Endometrial microvascular endothelial cells (primary cell): ENCODE measurements around the gene GEMIN5. TPM values are rescaled to one million over a fixed set of nuclear protein-coding genes. Genes with fewer than 3 reads are reported as not detected.

Experiments
- in situ Hi-C: cut with HindIII; loops from 2 replicates; pipeline ENCODE4 v1.10.0; 2017; ENCODE audit warnings: low sequenced_read_pairs, low pct_unique_long_range_greater_than_20kb; ENCODE audit errors: inconsistent ontology term
- total RNA-seq: library from RNA; depleted of rRNA; stranded (reverse); fragments of >200 nt; gene quantifications from one replicate; pipeline ENCODE4 v1.2.3, GENCODE V29; 2015; ENCODE audit errors: inconsistent ontology term

The GEMIN5 gene
- total RNA-seq, 1 donor from 2014 or later: 40.1 TPM

GRCh38 chr5:154896562-154897165 lies 41.3 kb downstream of the GEMIN5 start:
- in situ Hi-C loops: no loop called here

DNA sequence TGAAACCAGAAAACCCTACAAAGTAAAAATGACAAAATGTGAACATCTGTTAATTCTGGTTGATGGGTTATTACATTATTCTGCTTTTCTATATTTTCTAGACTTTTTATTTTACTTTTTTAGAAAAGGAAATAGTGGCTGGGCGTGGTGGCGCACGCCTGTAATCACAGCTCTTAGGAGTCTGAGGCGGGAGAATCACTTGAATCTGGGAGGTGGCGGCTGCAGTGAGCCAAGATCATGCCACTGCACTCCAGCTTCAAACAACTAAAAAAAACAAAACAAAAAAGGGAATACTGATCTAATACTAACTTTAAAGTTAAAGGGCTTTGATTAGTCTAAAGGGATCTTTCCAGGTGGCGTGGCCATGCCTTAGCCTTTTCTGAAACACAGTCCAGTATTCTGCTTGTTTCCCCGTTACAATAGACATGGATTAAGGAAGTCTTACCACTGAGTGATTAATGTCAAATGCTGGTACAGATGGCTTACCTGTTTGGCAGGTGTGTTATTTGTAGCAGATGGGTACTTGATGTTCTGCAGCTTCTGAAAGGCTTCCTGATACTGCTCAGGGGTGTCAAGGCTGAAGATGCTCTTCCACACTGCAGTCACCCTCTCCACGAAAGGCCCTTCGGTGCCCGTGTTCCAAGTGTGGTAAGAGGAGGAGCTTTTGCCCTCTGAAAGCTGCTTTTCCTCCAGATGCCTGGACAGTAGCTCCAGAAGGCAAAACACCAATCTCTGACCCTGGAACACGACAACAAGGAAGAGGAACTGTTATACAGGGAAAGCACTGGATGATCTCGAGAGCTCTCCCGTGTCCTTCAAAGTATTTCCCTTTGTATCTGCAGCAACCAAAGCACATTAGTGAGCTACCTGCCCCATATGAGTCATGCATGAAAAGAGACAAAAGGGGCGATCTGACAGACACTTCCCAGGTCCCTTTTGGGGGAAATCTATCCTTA lies 42.1 kb downstream of the GEMIN5 start:
- in situ Hi-C loops: no loop called here

DNA sequence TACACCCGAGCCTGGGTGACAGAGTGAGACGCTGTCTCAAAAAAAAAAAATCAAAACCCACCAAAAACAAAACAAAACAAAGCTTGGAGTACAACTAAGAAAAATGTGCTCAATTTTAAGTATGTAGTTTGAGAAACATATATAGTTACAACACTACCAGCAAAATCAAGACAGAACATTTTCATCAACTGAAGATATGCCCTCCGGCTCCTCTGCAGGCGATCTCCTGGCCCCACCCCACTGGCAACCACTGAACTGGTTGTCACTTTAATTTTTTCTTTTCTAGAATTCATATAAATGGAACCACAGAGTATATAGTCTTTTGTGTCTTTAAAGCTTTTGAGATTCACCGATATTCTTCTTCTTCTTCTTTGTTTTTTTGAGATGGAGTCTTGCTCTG lies 44.6 kb downstream of the GEMIN5 start:
- in situ Hi-C loops: no loop called here

DNA sequence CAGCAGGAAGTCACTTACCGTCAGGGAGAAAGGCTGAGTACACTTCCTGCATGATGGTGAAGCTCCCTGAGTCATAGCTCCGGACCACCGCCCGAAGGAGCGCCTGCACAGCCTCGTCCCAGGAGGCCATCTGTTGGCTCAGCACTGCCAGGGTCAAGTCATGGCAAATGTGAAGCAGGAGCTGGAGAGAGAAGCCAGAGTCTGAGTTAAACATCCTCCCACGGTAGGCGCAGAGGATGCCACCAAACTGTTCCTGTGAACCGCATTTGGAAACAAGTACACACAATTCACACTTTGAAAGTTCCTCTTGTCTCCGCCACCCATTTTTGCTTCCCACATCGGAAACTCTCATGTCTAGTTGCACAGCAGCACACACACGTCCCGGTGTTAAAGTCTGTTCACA lies 45.6 kb downstream of the GEMIN5 start:
- in situ Hi-C loops: no loop called here

DNA sequence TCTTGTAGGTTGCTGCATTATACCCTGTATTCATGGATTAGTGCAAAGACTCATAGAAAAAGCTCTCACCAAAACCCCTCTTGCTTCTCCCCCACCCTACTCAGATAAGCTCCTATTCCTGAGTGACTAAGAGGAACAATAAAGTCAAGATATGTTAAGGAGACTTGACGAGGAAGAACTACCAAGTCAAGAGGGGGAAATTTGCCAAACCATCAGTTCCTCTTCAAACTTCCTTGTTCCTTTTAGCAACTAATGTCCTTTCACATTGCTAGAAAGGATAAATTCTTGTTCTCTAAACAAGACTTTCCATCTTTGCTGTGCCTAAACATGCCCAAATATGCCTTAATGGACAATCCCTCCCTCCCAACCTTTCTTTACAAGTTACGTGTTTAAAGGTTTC lies 52.6 kb downstream of the GEMIN5 start:
- in situ Hi-C loops: no loop called here

- in situ Hi-C loops: no loop called here
Observed at GRCh38 chr5:154884424-154884823, 53.6 kb downstream of the GEMIN5 start.

DNA sequence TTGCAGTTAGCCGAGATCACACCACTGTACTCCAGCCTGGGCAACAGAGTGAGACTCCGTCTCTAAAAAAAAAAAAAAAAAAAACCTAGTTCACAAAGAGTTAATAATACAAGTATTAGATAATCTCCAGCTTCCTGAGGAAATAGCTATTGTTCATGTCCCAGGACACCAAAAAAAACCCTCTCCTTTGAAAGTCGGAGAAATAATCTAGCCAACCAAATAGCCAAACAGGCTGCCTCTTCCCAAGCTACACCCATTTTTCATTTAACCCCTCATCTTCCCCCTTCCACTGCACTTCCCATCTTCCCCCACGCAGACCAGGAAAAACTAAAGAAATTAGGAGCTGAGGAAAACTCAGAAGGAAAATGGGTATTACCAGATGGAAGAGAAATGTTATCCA lies 56.0 kb downstream of the GEMIN5 start:
- in situ Hi-C loops: no loop called here

GRCh38 chr5:154878642-154879335 lies 59.2 kb downstream of the GEMIN5 start:
- in situ Hi-C loops: no loop called here

DNA sequence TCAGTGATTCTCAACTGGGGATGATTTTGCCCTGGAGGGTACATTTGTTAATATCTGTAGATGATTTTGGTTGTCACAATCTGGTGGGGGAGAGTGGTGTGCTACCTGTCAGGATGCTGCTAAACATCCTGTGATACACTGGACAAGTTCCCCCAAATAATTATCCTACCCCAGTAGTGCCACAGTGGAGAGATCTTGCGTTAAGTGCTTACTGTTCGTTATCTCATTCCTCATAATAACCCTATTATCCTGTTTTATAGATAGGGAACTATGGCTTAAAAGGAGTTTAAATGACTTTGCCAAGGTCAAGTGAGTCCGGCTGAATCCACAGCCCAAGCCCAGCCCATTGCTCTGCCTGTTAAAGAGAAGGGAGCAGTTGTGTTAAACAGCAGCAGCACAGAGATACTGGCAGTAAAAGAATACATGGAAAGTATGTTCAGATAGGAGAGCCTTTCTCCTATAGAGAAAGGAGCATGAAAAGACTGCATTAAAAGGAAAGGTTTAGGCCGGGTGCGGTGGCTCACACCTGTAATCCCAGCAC lies 64.2 kb downstream of the GEMIN5 start:
- in situ Hi-C loops: no loop called here

- in situ Hi-C loops: no loop called here
Observed at GRCh38 chr5:154871734-154872133, 66.3 kb downstream of the GEMIN5 start.

DNA sequence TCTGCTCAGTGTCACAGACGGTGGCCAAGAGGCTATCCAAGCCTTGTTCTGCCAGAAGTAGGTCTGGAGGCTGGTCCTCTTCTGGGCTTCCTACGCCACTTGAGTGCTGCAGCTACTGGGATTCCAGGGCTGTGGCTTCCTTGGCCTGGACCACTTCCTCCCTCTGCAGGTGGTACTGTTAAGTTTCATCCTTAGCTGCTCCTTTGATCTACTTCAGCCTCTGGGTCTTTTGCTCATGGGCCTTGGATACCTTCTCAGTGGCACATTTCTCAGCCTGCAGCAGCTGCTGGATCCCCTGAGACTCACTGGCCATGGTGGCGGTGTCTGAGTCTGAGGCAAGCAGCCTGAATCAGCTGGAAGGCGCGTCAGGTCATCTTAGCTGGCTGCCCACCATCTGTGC lies 69.3 kb downstream of the GEMIN5 start:
- in situ Hi-C loops: no loop called here

DNA sequence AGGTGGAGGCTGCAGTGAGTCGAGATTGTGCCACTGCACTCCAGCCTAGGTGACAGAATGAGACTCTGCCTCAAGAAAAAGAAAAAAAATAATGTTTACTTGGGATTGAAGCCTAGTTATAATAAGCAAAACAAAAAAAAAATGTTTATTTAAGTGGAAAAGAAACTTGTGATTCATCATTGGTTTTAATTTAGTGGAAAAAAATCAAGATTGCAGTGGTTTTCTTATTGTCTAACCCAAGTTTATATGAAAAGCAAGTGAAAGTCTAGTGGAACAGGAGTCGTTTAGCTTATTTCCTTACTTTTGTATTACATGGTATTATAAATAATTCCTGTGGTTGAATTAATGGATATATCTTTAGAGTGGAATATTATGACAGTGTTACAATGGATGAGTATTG lies 71.2 kb downstream of the GEMIN5 start:
- in situ Hi-C loops: no loop called here

- in situ Hi-C loops: no loop called here
Observed at GRCh38 chr5:154865466-154866184, 72.4 kb downstream of the GEMIN5 start.

DNA sequence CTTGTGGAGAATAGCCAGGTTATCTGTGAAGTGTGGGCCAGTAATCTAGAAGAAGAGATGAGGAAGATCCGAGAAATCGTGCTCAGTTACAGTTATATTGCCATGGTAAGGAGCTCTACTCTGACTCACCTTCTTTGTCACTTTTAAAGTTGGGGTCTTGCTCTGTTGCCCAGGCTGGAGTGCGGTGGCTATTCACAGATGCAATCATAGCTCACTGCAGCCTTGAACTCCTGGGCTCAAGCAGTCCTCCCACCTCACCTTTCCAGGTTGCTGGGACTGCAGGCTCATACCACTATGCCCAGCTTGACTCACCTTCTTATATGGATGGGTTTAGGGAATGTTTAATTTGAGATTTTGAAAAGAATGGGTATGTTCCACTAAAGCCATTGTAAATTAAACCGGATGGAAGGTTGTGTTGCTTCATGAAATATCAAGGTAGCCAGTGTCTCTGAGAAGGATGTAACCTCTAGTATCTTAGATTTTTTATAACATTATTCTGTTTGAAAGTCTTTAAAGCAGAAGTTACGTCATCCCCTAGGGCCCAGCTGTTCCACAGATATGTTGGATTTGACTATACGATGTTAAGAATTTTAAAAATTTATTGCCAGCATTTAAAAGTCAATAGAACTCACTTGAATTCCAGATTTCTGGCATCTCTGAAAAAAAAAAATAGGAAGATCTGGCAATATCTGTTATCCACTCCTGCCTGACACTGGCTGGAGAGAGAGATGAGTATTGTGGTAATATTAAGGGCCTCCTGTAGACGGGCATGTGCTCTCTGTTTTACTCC lies 74.5 kb downstream of the GEMIN5 start:
- in situ Hi-C loops: no loop called here

DNA sequence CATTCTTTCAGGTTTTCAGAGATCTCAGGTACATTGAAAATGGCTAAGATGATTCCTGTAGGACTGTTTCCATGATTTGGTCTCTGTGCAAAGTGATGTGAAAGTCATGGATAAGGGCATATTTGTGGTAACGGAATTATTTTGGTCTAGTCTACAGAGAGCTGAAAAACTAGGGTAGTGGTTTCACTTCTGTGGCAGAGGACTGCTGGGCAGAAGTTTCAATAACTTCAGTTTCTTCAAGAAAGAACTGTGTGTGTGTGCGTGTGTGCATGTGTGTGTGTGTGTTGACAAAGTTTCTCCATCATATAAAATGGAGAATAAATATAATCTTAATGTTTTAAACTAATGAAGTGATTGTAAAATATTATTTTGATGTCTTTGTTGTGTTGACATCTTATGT lies 75.2 kb downstream of the GEMIN5 start:
- in situ Hi-C loops: no loop called here

- in situ Hi-C loops: no loop called here
Observed at GRCh38 chr5:154861946-154862345, 76.1 kb downstream of the GEMIN5 start.

DNA sequence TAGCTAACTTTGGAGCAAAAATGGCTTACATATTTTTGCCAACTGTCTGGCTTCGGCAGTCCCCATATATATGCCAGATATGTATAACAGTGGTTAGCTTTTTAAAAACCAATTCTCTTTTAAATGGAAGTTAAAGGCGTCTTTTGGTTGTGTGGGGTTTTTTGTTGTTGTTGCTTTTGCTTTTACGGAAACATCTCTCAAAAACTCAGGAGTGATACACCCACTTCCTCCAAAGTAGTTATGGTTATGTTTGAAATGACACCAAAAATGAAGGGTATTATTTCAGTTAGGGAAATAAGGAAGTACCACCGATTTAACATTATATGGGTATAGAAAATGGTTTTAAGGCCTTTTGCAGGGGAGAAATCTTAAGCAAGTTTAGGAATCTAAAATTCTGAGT lies 77.2 kb downstream of the GEMIN5 start:
- in situ Hi-C loops: no loop called here

GRCh38 chr5:154860123-154860522 lies 77.9 kb downstream of the GEMIN5 start:
- in situ Hi-C loops: no loop called here
